DOHH2 (cell line): ENCODE data around the gene TOM1.
"Not testable (repeated sequence)": the region's sequence is repeated elsewhere in the genome, so short reads cannot be mapped to it uniquely, and the experiment has no call there.

Experiments used
- H3F3A ChIP-seq: fragments of 200-600 bp; sonication (generic), shearing (Covaris generic); 2 replicates; pipeline ENCODE4 v1.6.0; 2016; ENCODE audit warnings: antibody characterized with exemption, mild to moderate bottlenecking; ENCODE audit not compliant: control insufficient read depth, insufficient read depth
- H3K27ac ChIP-seq: fragments of 200-600 bp; sonication (generic); 2 replicates; pipeline ENCODE4 v1.5.1; 2014; ENCODE audit warnings: low read depth, mild to moderate bottlenecking, low read length, moderate library complexity
- H3K27me3 ChIP-seq: fragments of 200-600 bp; sonication (generic); 2 replicates; pipeline ENCODE4 v1.6.1; 2014; ENCODE audit warnings: mild to moderate bottlenecking, low read length, mixed read lengths; ENCODE audit not compliant: control insufficient read depth
- H3K36me3 ChIP-seq: fragments of 200-600 bp; sonication (generic); 2 replicates; pipeline ENCODE4 v1.6.1; 2014; ENCODE audit warnings: mild to moderate bottlenecking, low read length, moderate library complexity, mixed read lengths; ENCODE audit not compliant: control insufficient read depth
- H3K4me1 ChIP-seq: fragments of 200-600 bp; sonication (generic); 2 replicates; pipeline ENCODE4 v1.6.1; 2014; ENCODE audit warnings: mild to moderate bottlenecking, low read length, mixed read lengths; ENCODE audit not compliant: control insufficient read depth
- H3K4me2 ChIP-seq: fragments of 200-600 bp; sonication (generic); 2 replicates; pipeline ENCODE4 v1.6.0; 2014; ENCODE audit warnings: mild to moderate bottlenecking, low read length, moderate library complexity
- H3K4me3 ChIP-seq: fragments of 200-600 bp; sonication (generic); 2 replicates; pipeline ENCODE4 v1.5.1; 2014; ENCODE audit warnings: mild to moderate bottlenecking, low read length, mixed read lengths
- H3K79me2 ChIP-seq: fragments of 200-600 bp; sonication (generic); 2 replicates; pipeline ENCODE4 v1.6.1; 2014; ENCODE audit warnings: mild to moderate bottlenecking, low read length, mixed read lengths; ENCODE audit not compliant: control insufficient read depth
- H3K9me2 ChIP-seq: fragments of 200-600 bp; sonication (generic); replicated peaks from 2 replicates; pipeline ENCODE4 v1.6.1; 2014; ENCODE audit warnings: mild to moderate bottlenecking, low read length, mixed read lengths; ENCODE audit not compliant: control insufficient read depth
- H3K9me3 ChIP-seq: fragments of 200-600 bp; sonication (generic); 2 replicates; pipeline ENCODE4 v1.6.1; 2014; ENCODE audit warnings: antibody characterized with exemption, low read length, mixed read lengths; ENCODE audit not compliant: control insufficient read depth, insufficient read depth
- H4K20me1 ChIP-seq: fragments of 200-600 bp; sonication (generic); 2 replicates; pipeline ENCODE4 v1.6.0; 2014; ENCODE audit warnings: low read depth, mild to moderate bottlenecking, antibody characterized with exemption, low read length, moderate library complexity; ENCODE audit not compliant: control insufficient read depth, insufficient read depth
- CTCF ChIP-seq: fragments of 200-600 bp; sonication (generic); IDR thresholded peaks from one replicate; pipeline ENCODE4 v1.5.1; 2014; ENCODE audit warnings: antibody characterized with exemption, mild to moderate bottlenecking, low read depth, low read length; ENCODE audit not compliant: poor library complexity, severe bottlenecking
- EZH2phosphoT487 ChIP-seq: fragments of 200-600 bp; sonication (generic); IDR thresholded peaks from 2 replicates; pipeline ENCODE4 v1.6.1; 2017; ENCODE audit warnings: borderline replicate concordance, mild to moderate bottlenecking, antibody characterized with exemption, low read length, moderate library complexity, mixed read lengths

The TOM1 gene

GRCh38 chr22:35393116-35394010, 93.7 kb downstream of the TOM1 start:
- no peak overlapping the region for H3K4me3 ChIP-seq
- no peak for TF ChIP-seq EZH2phosphoT487
- TF ChIP-seq CTCF, result no peak
- H3K9me2 ChIP-seq, result no peaks in the 10 kb centered on the region
- peaks cover 31% of the 10 kb centered on the region for H3K4me1 ChIP-seq
- no peak overlapping the region for H3K27ac ChIP-seq
- H3F3A ChIP-seq, result no peaks in the 10 kb centered on the region; the same call in 1 of the 2 replicates
- H3K27me3 ChIP-seq, result no peaks in the 10 kb centered on the region
- H3K4me2 ChIP-seq, result no peak overlapping the region
- H4K20me1 ChIP-seq, result no peaks in the 10 kb centered on the region
- no peaks in the 10 kb centered on the region for H3K36me3 ChIP-seq
- H3K79me2 ChIP-seq, result no peaks in the 10 kb centered on the region
- no peaks in the 10 kb centered on the region for H3K9me3 ChIP-seq

- no peak overlapping the region for H3K4me3 ChIP-seq
- peaks cover 37% of the 10 kb centered on the region for H3K4me1 ChIP-seq
- TF ChIP-seq CTCF, result no peak
- no peak for TF ChIP-seq EZH2phosphoT487
- no peaks in the 10 kb centered on the region for H3K79me2 ChIP-seq
- no peaks in the 10 kb centered on the region for H4K20me1 ChIP-seq
- H3K9me2 ChIP-seq, result no peaks in the 10 kb centered on the region
- no peaks in the 10 kb centered on the region for H3K27me3 ChIP-seq
- no peaks in the 10 kb centered on the region for H3K9me3 ChIP-seq
- H3F3A ChIP-seq, result no peaks in the 10 kb centered on the region; the same call in 1 of the 2 replicates
- no peaks in the 10 kb centered on the region for H3K36me3 ChIP-seq
- no peak overlapping the region for H3K27ac ChIP-seq
- H3K4me2 ChIP-seq, result no peak overlapping the region
Observed at GRCh38 chr22:35394011-35394312, 94.3 kb downstream of the TOM1 start.

GRCh38 chr22:35394810-35395563, 95.3 kb downstream of the TOM1 start:
- H3K27me3 ChIP-seq, result no peaks in the 10 kb centered on the region
- peaks cover 6% of the 10 kb centered on the region for H3K79me2 ChIP-seq
- peaks cover 42% of the 10 kb centered on the region for H3K4me1 ChIP-seq
- no peaks in the 10 kb centered on the region; the same call in 1 of the 2 replicates for H3F3A ChIP-seq
- no peak overlapping the region for H3K4me2 ChIP-seq
- peaks cover 5% of the 10 kb centered on the region for H3K36me3 ChIP-seq
- no peak for TF ChIP-seq EZH2phosphoT487
- no peak for TF ChIP-seq CTCF
- no peaks in the 10 kb centered on the region for H3K9me2 ChIP-seq
- no peak overlapping the region for H3K4me3 ChIP-seq
- H3K27ac ChIP-seq, result no peak overlapping the region
- H4K20me1 ChIP-seq, result no peaks in the 10 kb centered on the region
- H3K9me3 ChIP-seq, result no peaks in the 10 kb centered on the region

- not testable (repeated sequence) for H3K9me2 ChIP-seq, H3K27ac ChIP-seq, H4K20me1 ChIP-seq, H3F3A ChIP-seq, H3K27me3 ChIP-seq, H3K4me3 ChIP-seq, H3K9me3 ChIP-seq
- Histone ChIP-seq H3K4me1 (peaks cover 50% of the 10 kb centered on the region), H3K79me2 (peaks cover 23% of the 10 kb centered on the region), H3K36me3 (peaks cover 19% of the 10 kb centered on the region), H3K4me2 (0 out of 2 replicates have a peak overlapping the region, but pooled peaks have one; percentile 79)
Observed at GRCh38 chr22:35396622-35397021, 96.9 kb downstream of the TOM1 start.
